Caco-2 (cell line): ENCODE measurements around the gene HS1BP3. TPM values are rescaled to one million over a fixed set of nuclear protein-coding genes. Genes with fewer than 3 reads are reported as not detected.

Experiments used
- BruUV-seq: library from RNA; stranded (reverse); fragments of 400-500 nt; replicated peaks from 2 replicates; lab custom pipeline; 2021; lab: Mats Ljungman, UMichigan
- CTCF ChIA-PET: fragments of 300-600 bp; sonication (Branson Sonifier 250); formaldehyde crosslinking; loops from one replicate; lab custom pipeline; 2022; ENCODE audit warnings: antibody characterized with exemption; lab: Charles Lee
- POLR2A ChIA-PET: fragments of 300-600 bp; sonication (Branson Sonifier 250); formaldehyde crosslinking; loops from one replicate; lab custom pipeline; 2022; ENCODE audit warnings: antibody characterized with exemption; lab: Charles Lee
- DNase-seq, 2 experiments: peaks; one replicate each; pipeline versions ENCODE4 v3.0.0 to v3.0.0-alpha.2; 2020 to 2022
- H3K27me3 ChIP-seq: replicated peaks from 2 replicates; pipeline ENCODE4 v1.6.0; 2011; ENCODE audit warnings: low read length; ENCODE audit not compliant: control insufficient read depth, insufficient read depth
- H3K36me3 ChIP-seq: 2 replicates; pipeline ENCODE4 v1.5.1; 2011; ENCODE audit warnings: low read length; ENCODE audit not compliant: control insufficient read depth, insufficient read depth
- H3K4me1 ChIP-seq: fragments of 250-450 bp; sonication (Bioruptor Pico); 2 replicates; pipeline ENCODE4 v1.5.1; 2020; ENCODE audit warnings: mild to moderate bottlenecking
- H3K4me3 ChIP-seq: 2 replicates; pipeline ENCODE4 v1.5.1; 2011; ENCODE audit warnings: low read depth, mild to moderate bottlenecking, control low read depth, low read length
- H3K9me3 ChIP-seq: fragments of 250-450 bp; sonication (Bioruptor Pico); 2 replicates; pipeline ENCODE4 v1.5.1; 2020; ENCODE audit warnings: mild to moderate bottlenecking, moderate library complexity
- H3K27ac Mint-ChIP-seq: one replicate; pipeline ENCODE4 v1.8.0; 2022; ENCODE audit warnings: mixed read lengths; ENCODE audit not compliant: unreplicated experiment
- H3K27me3 Mint-ChIP-seq: one replicate; pipeline ENCODE4 v1.8.0; 2022; ENCODE audit warnings: mixed read lengths; ENCODE audit not compliant: insufficient read depth, unreplicated experiment
- H3K36me3 Mint-ChIP-seq: one replicate; pipeline ENCODE4 v1.8.0; 2022; ENCODE audit warnings: mild to moderate bottlenecking, mixed read lengths; ENCODE audit not compliant: insufficient read depth, unreplicated experiment
- H3K4me1 Mint-ChIP-seq: one replicate; pipeline ENCODE4 v1.8.0; 2022; ENCODE audit warnings: low read depth, mixed read lengths; ENCODE audit not compliant: unreplicated experiment
- H3K4me3 Mint-ChIP-seq: one replicate; pipeline ENCODE4 v1.8.0; 2022; ENCODE audit warnings: mild to moderate bottlenecking, moderate library complexity, mixed read lengths; ENCODE audit not compliant: unreplicated experiment
- H3K9me3 Mint-ChIP-seq: one replicate; pipeline ENCODE4 v1.8.0; 2022; ENCODE audit warnings: mixed read lengths; ENCODE audit not compliant: unreplicated experiment
- intact Hi-C: fragments of 100-400 bp; cut with micrococcal nuclease; formaldehyde crosslinking; loops from one replicate; pipeline ENCODE4 v1.10.0; 2022; ENCODE audit not compliant: unreplicated experiment
- total RNA-seq: library from RNA; stranded (reverse); gene quantifications from 2 replicates; pipeline ENCODE4 v1.2.3, GENCODE V29; 2022
- TF ChIP-seq, protein P1 (sequence below), 2 experiments: fragments of 200-600 bp in 1 of 2; IDR thresholded peaks; 1 replicate in 1 of 2; 2 replicates in 1 of 2; pipeline versions ENCODE4 v1.5.1 to v1.8.0; 2011 to 2022; ENCODE audit warnings: antibody characterized with exemption in 1 of 2, control low read depth in 1 of 2, inconsistent platforms in 1 of 2, low read depth in 1 of 2, low read length in 1 of 2, mild to moderate bottlenecking in 1 of 2, moderate library complexity in 1 of 2; ENCODE audit not compliant: insufficient read depth in 1 of 2, severe bottlenecking in 1 of 2, unreplicated experiment in 1 of 2

Gene HS1BP3
- total RNA-seq, 1 experiment from 2014 or later = 31.1 TPM

DNA sequence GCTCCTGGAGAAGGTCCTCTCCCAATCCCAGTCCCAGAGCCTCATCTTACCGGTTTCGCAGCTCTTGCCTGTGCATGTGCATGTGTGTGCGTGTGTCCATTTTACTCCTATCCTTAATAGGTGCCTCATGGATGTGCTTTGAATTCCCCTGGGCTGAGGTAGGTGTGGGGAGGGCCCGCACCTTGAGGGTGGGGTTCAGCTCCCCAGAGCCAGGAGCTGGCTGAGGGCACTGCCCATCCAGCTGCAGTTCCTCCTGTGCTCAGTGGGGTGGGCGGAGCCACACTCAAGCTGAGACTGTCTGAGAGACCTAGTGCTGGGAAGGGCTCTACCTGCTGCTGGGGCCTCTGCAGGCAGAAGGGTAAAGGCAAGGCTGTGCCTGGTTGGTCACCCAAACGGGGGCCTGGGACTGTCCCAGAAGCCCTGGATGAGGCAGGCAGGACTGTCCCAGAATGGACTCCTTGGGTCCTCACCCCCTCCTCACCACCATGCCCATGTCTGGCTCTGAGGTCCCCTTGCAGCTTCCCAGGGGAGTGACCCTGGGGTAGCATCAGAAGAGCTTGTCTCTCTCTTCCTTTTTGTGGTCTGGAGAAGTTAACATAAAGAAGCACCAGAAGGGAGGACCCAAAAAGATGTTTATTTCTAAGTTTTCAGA lies 24.9 kb upstream of the HS1BP3 start:
- Histone ChIP-seq H3K9me3 (no peaks in the 10 kb centered on the region), H3K4me3 (no peak overlapping the region), H3K27me3 (no peaks in the 10 kb centered on the region), H3K4me1 (peaks cover 15% of the 10 kb centered on the region), H3K36me3 (no peaks in the 10 kb centered on the region)
- ChIA-PET CTCF (interaction anchor here (0.6 to 7.1 kb wide), 24 partner anchors 9 to 489 kb away, joined by 3 to 281 read pairs (median 4); partner anchors contain the start of genes GDF7, HS1BP3, LDAH and RHOB), POLR2A (interaction anchor here (0.6 to 1.7 kb wide), 9 partner anchors 8 to 229 kb away, joined by 3 to 13 read pairs (median 5); partner anchors contain the start of genes GDF7, HS1BP3, LDAH and RHOB)
- H3K4me3 Mint-ChIP-seq = peak overlapping the region; percentile 42
- no peaks in the 10 kb centered on the region for H3K9me3 Mint-ChIP-seq
- peak overlapping the region; percentile 69 for H3K27ac Mint-ChIP-seq
- H3K36me3 Mint-ChIP-seq = peaks cover 36% of the 10 kb centered on the region
- no peaks in the 10 kb centered on the region for H3K27me3 Mint-ChIP-seq
- TF ChIP-seq, protein P1, sequence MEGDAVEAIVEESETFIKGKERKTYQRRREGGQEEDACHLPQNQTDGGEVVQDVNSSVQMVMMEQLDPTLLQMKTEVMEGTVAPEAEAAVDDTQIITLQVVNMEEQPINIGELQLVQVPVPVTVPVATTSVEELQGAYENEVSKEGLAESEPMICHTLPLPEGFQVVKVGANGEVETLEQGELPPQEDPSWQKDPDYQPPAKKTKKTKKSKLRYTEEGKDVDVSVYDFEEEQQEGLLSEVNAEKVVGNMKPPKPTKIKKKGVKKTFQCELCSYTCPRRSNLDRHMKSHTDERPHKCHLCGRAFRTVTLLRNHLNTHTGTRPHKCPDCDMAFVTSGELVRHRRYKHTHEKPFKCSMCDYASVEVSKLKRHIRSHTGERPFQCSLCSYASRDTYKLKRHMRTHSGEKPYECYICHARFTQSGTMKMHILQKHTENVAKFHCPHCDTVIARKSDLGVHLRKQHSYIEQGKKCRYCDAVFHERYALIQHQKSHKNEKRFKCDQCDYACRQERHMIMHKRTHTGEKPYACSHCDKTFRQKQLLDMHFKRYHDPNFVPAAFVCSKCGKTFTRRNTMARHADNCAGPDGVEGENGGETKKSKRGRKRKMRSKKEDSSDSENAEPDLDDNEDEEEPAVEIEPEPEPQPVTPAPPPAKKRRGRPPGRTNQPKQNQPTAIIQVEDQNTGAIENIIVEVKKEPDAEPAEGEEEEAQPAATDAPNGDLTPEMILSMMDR (IDR thresholded peaks at IDR 0.05; ENCODE audit: insufficient read depth in 1 of 2, low read depth in 1 of 2, low read length in 1 of 2, severe bottlenecking in 1 of 2, unreplicated experiment in 1 of 2) = peak in 1 of 2 experiments; percentile 32
- peaks cover 25% of the 10 kb centered on the region for H3K4me1 Mint-ChIP-seq
- BruUV-seq = no TSS peak
- intact Hi-C loops = loop anchor here (1.0 to 5.0 kb wide), 6 partner anchors 8 to 366 kb away; partner anchors contain the start of genes APOB and LDAH
- DNase-seq = peak; percentile 79 to 80

DNA sequence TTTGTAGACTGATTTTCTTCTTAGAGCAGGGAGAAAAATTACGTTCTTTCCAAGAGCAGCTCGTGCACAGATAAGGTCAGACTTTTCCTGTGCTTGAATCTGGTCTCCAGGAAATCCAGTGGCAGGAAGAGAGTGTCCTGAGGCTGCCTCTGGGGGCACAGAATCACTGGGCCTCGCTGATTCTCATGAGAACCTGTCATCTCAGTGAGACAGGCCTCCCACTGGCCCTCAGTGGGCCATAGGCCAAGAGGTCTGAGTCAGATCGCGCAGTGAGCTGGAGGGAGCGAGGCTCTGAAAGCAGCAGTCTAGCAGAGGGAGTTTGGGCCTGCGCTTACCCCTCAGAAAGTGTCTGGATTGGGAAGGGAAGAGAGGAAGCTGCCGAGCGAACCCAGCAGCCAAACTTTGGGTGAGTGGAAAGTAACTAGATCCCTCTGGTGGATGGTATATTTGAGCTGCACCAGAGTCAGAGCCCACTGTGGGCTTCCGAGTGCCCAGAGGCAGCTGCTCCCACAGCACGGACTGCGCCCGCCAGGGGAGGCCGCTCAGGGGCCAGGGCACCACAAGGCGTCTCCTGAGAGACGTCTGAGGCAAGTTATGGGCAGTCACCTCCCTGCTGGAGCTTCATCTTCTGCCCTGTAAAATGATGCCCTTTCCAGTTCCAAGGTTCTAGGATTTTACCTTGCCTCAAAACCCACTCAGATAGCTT lies 24.2 kb upstream of the HS1BP3 start:
- peak overlapping the region; percentile 27 for H3K4me3 Mint-ChIP-seq

More for the DNA sequence above, 24.2 kb upstream of the HS1BP3 start:
- POLR2A ChIA-PET = interaction anchor here (0.6 to 1.7 kb wide), 8 partner anchors 8 to 250 kb away, joined by 3 to 13 read pairs (median 6); partner anchors contain the start of genes GDF7, HS1BP3, LDAH and RHOB
- TF ChIP-seq, protein P1 (IDR thresholded peaks at IDR 0.05; ENCODE audit: insufficient read depth in 1 of 2, low read depth in 1 of 2, low read length in 1 of 2, severe bottlenecking in 1 of 2, unreplicated experiment in 1 of 2) = no peak
- peaks cover 36% of the 10 kb centered on the region for H3K36me3 Mint-ChIP-seq
- no peaks in the 10 kb centered on the region for H3K9me3 Mint-ChIP-seq
- H3K9me3 ChIP-seq = no peaks in the 10 kb centered on the region
- H3K4me1 Mint-ChIP-seq = peaks cover 25% of the 10 kb centered on the region
- no peaks in the 10 kb centered on the region for H3K27me3 ChIP-seq
- intact Hi-C loops = loop anchor here (5.0 kb wide), 2 partner anchors 147 to 367 kb away; partner anchors contain the start of genes APOB and LDAH
- peak overlapping the region; percentile 69 for H3K27ac Mint-ChIP-seq
- no peaks in the 10 kb centered on the region for H3K27me3 Mint-ChIP-seq
- H3K4me1 ChIP-seq = peaks cover 15% of the 10 kb centered on the region
- no peaks in the 10 kb centered on the region for H3K36me3 ChIP-seq
- no TSS peak for BruUV-seq
- CTCF ChIA-PET = interaction anchor here (0.8 to 7.1 kb wide), 16 partner anchors 8 to 490 kb away, joined by 3 to 281 read pairs (median 10); partner anchors contain the start of genes GDF7, HS1BP3, LDAH and RHOB
- no peak for DNase-seq
- no peak overlapping the region for H3K4me3 ChIP-seq
